Lower leg skin (tissue), 3 donors: ENCODE data around the gene MAT1A.

ENCODE experiments used
- POLR2A ChIP-seq, 2 donors: fragments of 450-650 bp; IDR thresholded peaks; one replicate each; pipeline ENCODE4 v1.6.1; 2016 to 2017; ENCODE audit warnings: antibody characterized with exemption in 2 of 2, mild to moderate bottlenecking in 1 of 2, moderate library complexity in 1 of 2
- TF ChIP-seq, protein P1 (sequence below), 3 donors: fragments of 450-650 bp; IDR thresholded peaks; one replicate each; pipeline ENCODE4 v1.5.1; 2016; ENCODE audit warnings: antibody characterized with exemption in 3 of 3, mild to moderate bottlenecking in 3 of 3, moderate library complexity in 2 of 3

DNA sequence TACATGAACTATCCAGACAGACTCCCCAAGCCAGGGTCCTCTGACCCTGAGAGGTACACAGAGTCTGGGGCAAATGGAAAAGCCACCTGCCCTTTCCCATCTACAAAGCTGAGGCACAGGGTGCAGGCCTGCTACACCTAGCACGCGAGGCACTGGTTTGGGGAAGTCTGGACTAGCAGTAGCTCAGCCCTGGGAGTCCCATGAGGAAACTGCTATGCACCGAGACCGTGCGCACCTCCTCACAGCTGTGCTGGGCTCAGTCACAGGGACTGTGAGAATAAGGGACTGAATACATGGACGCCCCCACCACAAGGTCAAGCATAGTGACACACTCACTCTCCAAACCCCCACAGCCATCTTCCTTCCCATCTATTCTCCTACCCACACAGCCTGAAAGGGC is 8.2 kb downstream of the MAT1A start:
- TF ChIP-seq, protein P1, sequence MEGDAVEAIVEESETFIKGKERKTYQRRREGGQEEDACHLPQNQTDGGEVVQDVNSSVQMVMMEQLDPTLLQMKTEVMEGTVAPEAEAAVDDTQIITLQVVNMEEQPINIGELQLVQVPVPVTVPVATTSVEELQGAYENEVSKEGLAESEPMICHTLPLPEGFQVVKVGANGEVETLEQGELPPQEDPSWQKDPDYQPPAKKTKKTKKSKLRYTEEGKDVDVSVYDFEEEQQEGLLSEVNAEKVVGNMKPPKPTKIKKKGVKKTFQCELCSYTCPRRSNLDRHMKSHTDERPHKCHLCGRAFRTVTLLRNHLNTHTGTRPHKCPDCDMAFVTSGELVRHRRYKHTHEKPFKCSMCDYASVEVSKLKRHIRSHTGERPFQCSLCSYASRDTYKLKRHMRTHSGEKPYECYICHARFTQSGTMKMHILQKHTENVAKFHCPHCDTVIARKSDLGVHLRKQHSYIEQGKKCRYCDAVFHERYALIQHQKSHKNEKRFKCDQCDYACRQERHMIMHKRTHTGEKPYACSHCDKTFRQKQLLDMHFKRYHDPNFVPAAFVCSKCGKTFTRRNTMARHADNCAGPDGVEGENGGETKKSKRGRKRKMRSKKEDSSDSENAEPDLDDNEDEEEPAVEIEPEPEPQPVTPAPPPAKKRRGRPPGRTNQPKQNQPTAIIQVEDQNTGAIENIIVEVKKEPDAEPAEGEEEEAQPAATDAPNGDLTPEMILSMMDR (IDR thresholded peaks at IDR 0.05) = no peak
- no peak for TF ChIP-seq POLR2A (IDR thresholded peaks at IDR 0.05)
